Measurements from ENCODE around the gene INTS1. TPM values are rescaled to one million over a fixed set of nuclear protein-coding genes. Genes with fewer than 3 reads are reported as not detected.
"Not testable (repeated sequence)": the region's sequence is repeated elsewhere in the genome, so short reads cannot be mapped to it uniquely, and the experiment has no call there.

INTS1 gene
- total and polyA plus RNA-seq, 2 donors (not counting 1 experiment from before 2014, with no cell fraction given), result 128 to 160 TPM

GRCh38 chr7:1521456-1521855, 17.3 kb upstream of the INTS1 start:
- Histone ChIP-seq H3K27me3 (replicated peaks in 1 of 4; ENCODE audit: control extremely low read depth in 1 of 4, control insufficient read depth in 3 of 4, insufficient read depth in 4 of 4, low read length in 3 of 4) (peaks cover 0 to 2% (median 0%) of the 10 kb centered on the region in 4 experiments), H3K27ac (ENCODE audit: low read length in 2 of 2) (no peak overlapping the region), H3K9ac (ENCODE audit: low read length) (no peak overlapping the region), H3K79me2 (ENCODE audit: control insufficient read depth, insufficient read depth, low read length) (no peaks in the 10 kb centered on the region), H3K9me3 (ENCODE audit: control extremely low read depth in 1 of 3, control insufficient read depth in 2 of 3, insufficient read depth in 1 of 3, low read length in 2 of 3) (peaks cover 0 to 16% (median 0%) of the 10 kb centered on the region in 3 donors), H3K4me2 (replicated peaks; ENCODE audit: low read depth, low read length, poor library complexity, severe bottlenecking) (no peak overlapping the region), H3K4me3 (ENCODE audit: control extremely low read depth in 1 of 5, extremely low read depth in 1 of 5, insufficient read depth in 1 of 5, low read depth in 2 of 5, low read length in 4 of 5) (no peak overlapping the region), H3K4me1 (ENCODE audit: control insufficient read depth in 2 of 2, insufficient read depth in 2 of 2, low read length in 2 of 2) (no peaks in the 10 kb centered on the region), H2AFZ (ENCODE audit: insufficient read depth, low read depth, low read length, poor library complexity, severe bottlenecking) (no peak overlapping the region), H4K20me1 (ENCODE audit: control insufficient read depth, insufficient read depth, low read length, poor library complexity, severe bottlenecking) (no peaks in the 10 kb centered on the region), H3K36me3 (replicated peaks in 1 of 2; ENCODE audit: control extremely low read depth in 1 of 2, control insufficient read depth in 1 of 2, extremely low read depth in 1 of 2, insufficient read depth in 2 of 2, low read length in 1 of 2) (no peaks in the 10 kb centered on the region)
- TF ChIP-seq CTCF (IDR thresholded peaks at IDR 0.05) (no peak), EZH2 (IDR thresholded peaks at IDR 0.05; ENCODE audit: borderline replicate concordance, insufficient read depth, low read depth, low read length, poor library complexity, severe bottlenecking) (no peak)
- ATAC-seq (ENCODE audit: low read depth) (no peak), DNase-seq (no peak)
- ChIA-PET POLR2A (no interaction called here), CTCF (no interaction called here)
- intact Hi-C loops (cut with micrococcal nuclease), result no loop called here
- Mint-ChIP-seq H3K4me1 (no peaks in the 10 kb centered on the region), H3K9me3 (ENCODE audit: insufficient read depth) (peaks cover 6% of the 10 kb centered on the region), H3K4me3 (no peak overlapping the region), H3K27me3 (peaks cover 10% of the 10 kb centered on the region), H3K27ac (no peak overlapping the region)
- 63% methylated on average over 6 of the region's 11 CpGs for WGBS (ENCODE audit: insufficient coverage)

- no peak for ATAC-seq (ENCODE audit: low read depth)
- DNase-seq, result no peak
- H4K20me1 ChIP-seq (ENCODE audit: control insufficient read depth, insufficient read depth, low read length, poor library complexity, severe bottlenecking), result no peaks in the 10 kb centered on the region
- peaks cover 0 to 16% (median 0%) of the 10 kb centered on the region in 3 donors for H3K9me3 ChIP-seq (ENCODE audit: control extremely low read depth in 1 of 3, control insufficient read depth in 2 of 3, insufficient read depth in 1 of 3, low read length in 2 of 3)
- TF ChIP-seq CTCF (IDR thresholded peaks at IDR 0.05) (no peak), EZH2 (IDR thresholded peaks at IDR 0.05; ENCODE audit: borderline replicate concordance, insufficient read depth, low read depth, low read length, poor library complexity, severe bottlenecking) (no peak)
- peaks cover 6% of the 10 kb centered on the region for H3K9me3 Mint-ChIP-seq (ENCODE audit: insufficient read depth)
- ChIA-PET POLR2A (no interaction called here), CTCF (no interaction called here)
- H3K27me3 ChIP-seq (replicated peaks in 1 of 4; ENCODE audit: control extremely low read depth in 1 of 4, control insufficient read depth in 3 of 4, insufficient read depth in 4 of 4, low read length in 3 of 4), result peaks cover 0 to 2% (median 0%) of the 10 kb centered on the region in 4 experiments
- H3K4me1 Mint-ChIP-seq, result no peaks in the 10 kb centered on the region
- intact Hi-C loops (cut with micrococcal nuclease), result no loop called here
- no peak overlapping the region for H3K9ac ChIP-seq (ENCODE audit: low read length)
- no peak overlapping the region for H3K4me3 Mint-ChIP-seq
- H3K79me2 ChIP-seq (ENCODE audit: control insufficient read depth, insufficient read depth, low read length), result no peaks in the 10 kb centered on the region
- 98% methylated on average over 20 of the region's 27 CpGs for WGBS (ENCODE audit: insufficient coverage)
- H3K27ac Mint-ChIP-seq, result no peak overlapping the region
- no peaks in the 10 kb centered on the region for H3K4me1 ChIP-seq (ENCODE audit: control insufficient read depth in 2 of 2, insufficient read depth in 2 of 2, low read length in 2 of 2)
- H3K27me3 Mint-ChIP-seq, result peaks cover 9% of the 10 kb centered on the region
- H3K4me3 ChIP-seq (ENCODE audit: control extremely low read depth in 1 of 5, extremely low read depth in 1 of 5, insufficient read depth in 1 of 5, low read depth in 2 of 5, low read length in 4 of 5), result no peak overlapping the region
- H3K36me3 ChIP-seq (replicated peaks in 1 of 2; ENCODE audit: control extremely low read depth in 1 of 2, control insufficient read depth in 1 of 2, extremely low read depth in 1 of 2, insufficient read depth in 2 of 2, low read length in 1 of 2), result no peaks in the 10 kb centered on the region
- no peak overlapping the region for H3K4me2 ChIP-seq (replicated peaks; ENCODE audit: low read depth, low read length, poor library complexity, severe bottlenecking)
- H2AFZ ChIP-seq (ENCODE audit: insufficient read depth, low read depth, low read length, poor library complexity, severe bottlenecking), result no peak overlapping the region
- no peak overlapping the region for H3K27ac ChIP-seq (ENCODE audit: low read length in 2 of 2)
These were observed 16.5 kb upstream of the INTS1 start for GRCh38 chr7:1520539-1521234.

GRCh38 chr7:1519322-1519922, 15.2 kb upstream of the INTS1 start:
- H3K4me3 Mint-ChIP-seq; H3K27me3 ChIP-seq (replicated peaks in 1 of 4; ENCODE audit: control extremely low read depth in 1 of 4, control insufficient read depth in 3 of 4, insufficient read depth in 4 of 4, low read length in 3 of 4); H3K27me3 Mint-ChIP-seq; POLR2A ChIA-PET; DNase-seq; intact Hi-C loops (cut with micrococcal nuclease); H3K4me1 ChIP-seq (ENCODE audit: control insufficient read depth in 2 of 2, insufficient read depth in 2 of 2, low read length in 2 of 2); H3K9ac ChIP-seq (ENCODE audit: low read length); H3K4me2 ChIP-seq (replicated peaks; ENCODE audit: low read depth, low read length, poor library complexity, severe bottlenecking); H3K27ac Mint-ChIP-seq; H2AFZ ChIP-seq (ENCODE audit: insufficient read depth, low read depth, low read length, poor library complexity, severe bottlenecking); H4K20me1 ChIP-seq (ENCODE audit: control insufficient read depth, insufficient read depth, low read length, poor library complexity, severe bottlenecking); H3K9me3 Mint-ChIP-seq (ENCODE audit: insufficient read depth); H3K4me3 ChIP-seq (ENCODE audit: control extremely low read depth in 1 of 5, extremely low read depth in 1 of 5, insufficient read depth in 1 of 5, low read depth in 2 of 5, low read length in 4 of 5); H3K27ac ChIP-seq (ENCODE audit: low read length in 2 of 2); H3K79me2 ChIP-seq (ENCODE audit: control insufficient read depth, insufficient read depth, low read length); ATAC-seq (ENCODE audit: low read depth); H3K4me1 Mint-ChIP-seq; H3K36me3 ChIP-seq (replicated peaks in 1 of 2; ENCODE audit: control extremely low read depth in 1 of 2, control insufficient read depth in 1 of 2, extremely low read depth in 1 of 2, insufficient read depth in 2 of 2, low read length in 1 of 2): not testable (repeated sequence)
- CTCF ChIA-PET, result interaction anchor here (1.4 kb wide), 1 partner anchor 45 kb away, joined by 3 read pairs; no protein-coding TSS in a partner anchor
- 92% methylated on average over 4 of the region's 12 CpGs for WGBS (ENCODE audit: insufficient coverage)
- H3K9me3 ChIP-seq (ENCODE audit: control extremely low read depth in 1 of 3, control insufficient read depth in 2 of 3, insufficient read depth in 1 of 3, low read length in 2 of 3), result peaks cover 0 to 16% (median 0%) of the 10 kb centered on the region in 3 donors

Measured in B cell (primary cell).